ENCODE measurements around the gene ZSWIM7.
A peak's percentile ranks its signal among the peaks of the same experiment; 100 is the strongest.

ZSWIM7 gene

GRCh38 chr17:15931394-15931793 lies 68.1 kb downstream of the ZSWIM7 start:
- TF ChIP-seq MYC (IDR thresholded peaks at IDR 0.05; ENCODE audit: low read depth, low read length) (no peak), POLR2A (IDR thresholded peaks at IDR 0.05; ENCODE audit: extremely low read depth, insufficient read length) (no peak), CTCF (IDR thresholded peaks at IDR 0.05; ENCODE audit: low read depth, low read length) (no peak)
- TF ChIP-seq, protein P1, sequence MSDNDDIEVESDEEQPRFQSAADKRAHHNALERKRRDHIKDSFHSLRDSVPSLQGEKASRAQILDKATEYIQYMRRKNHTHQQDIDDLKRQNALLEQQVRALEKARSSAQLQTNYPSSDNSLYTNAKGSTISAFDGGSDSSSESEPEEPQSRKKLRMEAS (IDR thresholded peaks at IDR 0.05; ENCODE audit: low read depth, low read length) = no peak
- DNase-seq (ENCODE audit: low read depth) = no peak

GRCh38 chr17:15930426-15930825 lies 69.1 kb downstream of the ZSWIM7 start:
- TF ChIP-seq POLR2A (IDR thresholded peaks at IDR 0.05; ENCODE audit: extremely low read depth, insufficient read length) (no peak), MYC (IDR thresholded peaks at IDR 0.05; ENCODE audit: low read depth, low read length) (no peak), CTCF (IDR thresholded peaks at IDR 0.05; ENCODE audit: low read depth, low read length) (no peak)
- TF ChIP-seq, protein P1 (IDR thresholded peaks at IDR 0.05; ENCODE audit: low read depth, low read length) = no peak
- no peak overlapping the region for H3K4me3 ChIP-seq (ENCODE audit: low read depth, low read length)
- no peak for DNase-seq (ENCODE audit: low read depth)

More at GRCh38 chr17:15931394-15931793, 68.1 kb downstream of the ZSWIM7 start:
- H3K4me3 ChIP-seq (ENCODE audit: low read depth, low read length) = no peak overlapping the region

- DNase-seq (ENCODE audit: low read depth) = no peak
- TF ChIP-seq, protein P1 (IDR thresholded peaks at IDR 0.05; ENCODE audit: low read depth, low read length) = no peak
- TF ChIP-seq MYC (IDR thresholded peaks at IDR 0.05; ENCODE audit: low read depth, low read length) (no peak), CTCF (IDR thresholded peaks at IDR 0.05; ENCODE audit: low read depth, low read length) (no peak), POLR2A (IDR thresholded peaks at IDR 0.05; ENCODE audit: extremely low read depth, insufficient read length) (no peak)
- H3K4me3 ChIP-seq (ENCODE audit: low read depth, low read length) = no peak overlapping the region
Measured at GRCh38 chr17:15929941-15930340, 69.6 kb downstream of the ZSWIM7 start.

DNA sequence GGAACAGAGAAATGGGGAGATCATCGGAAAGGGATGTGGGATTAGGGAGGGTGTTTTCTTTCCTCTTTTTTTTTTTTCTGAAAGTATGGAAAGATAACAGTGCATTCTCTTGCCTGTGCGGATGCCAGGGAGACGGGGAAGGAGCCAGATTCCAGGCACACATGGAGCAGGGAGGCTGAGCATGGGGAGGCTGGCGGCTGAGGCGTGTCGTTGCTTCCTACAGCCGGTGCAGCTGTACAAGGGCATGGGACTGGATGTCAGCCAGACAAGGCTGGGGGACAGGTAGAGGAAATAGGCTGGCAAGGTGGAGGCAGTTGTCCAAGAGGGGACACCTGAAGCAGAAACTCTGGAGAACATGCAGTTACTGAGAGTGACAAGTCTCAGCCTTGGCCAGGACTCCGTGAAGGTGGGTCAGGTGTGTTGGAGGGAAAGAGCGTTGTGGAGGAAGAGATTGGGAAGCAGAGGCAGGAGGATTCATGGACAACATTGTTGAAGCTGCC lies 71.2 kb downstream of the ZSWIM7 start:
- TF ChIP-seq, protein P1 (IDR thresholded peaks at IDR 0.05; ENCODE audit: low read depth, low read length) = no peak
- no peak for TF ChIP-seq POLR2A (IDR thresholded peaks at IDR 0.05; ENCODE audit: extremely low read depth, insufficient read length)
- TF ChIP-seq CTCF (IDR thresholded peaks at IDR 0.05; ENCODE audit: low read depth, low read length) = no peak
- TF ChIP-seq MYC (IDR thresholded peaks at IDR 0.05; ENCODE audit: low read depth, low read length) = no peak
- peak overlapping the region; percentile 18 for H3K4me3 ChIP-seq (ENCODE audit: low read depth, low read length)
- no peak for DNase-seq (ENCODE audit: low read depth)

Data from NB4 (cell line).